Tibial nerve (tissue), 4 donors: Measurements from ENCODE around the gene LPCAT4. TPM values are rescaled to one million over a fixed set of nuclear protein-coding genes. Genes with fewer than 3 reads are reported as not detected.
"Not testable (repeated sequence)": the region's sequence is repeated elsewhere in the genome, so short reads cannot be mapped to it uniquely, and the experiment has no call there.

Experiments used
- DNase-seq, 2 donors: peaks; one replicate each; pipeline ENCODE4 v3.0.0-alpha.2; 2019; ENCODE audit warnings: low spot score in 2 of 2
- H3K27ac ChIP-seq, 4 donors: fragments of 200-600 bp; sonication (generic) in 3 of 4; one replicate each; pipeline ENCODE4 v1.5.1; 2017 to 2019; ENCODE audit warnings: mild to moderate bottlenecking in 1 of 4
- H3K27me3 ChIP-seq, 2 donors: fragments of 200-600 bp; sonication (generic) in 1 of 2; one replicate each; pipeline versions ENCODE4 v1.5.1 to v1.6.0; 2017 to 2019
- H3K36me3 ChIP-seq, 3 donors: fragments of 200-600 bp; sonication (generic); one replicate each; pipeline ENCODE4 v1.5.1; 2018 to 2019
- H3K4me1 ChIP-seq, 4 donors: fragments of 200-600 bp; sonication (generic) in 3 of 4; one replicate each; pipeline ENCODE4 v1.5.1; 2017 to 2019
- H3K4me3 ChIP-seq, 4 donors: fragments of 200-600 bp; sonication (generic) in 3 of 4; one replicate each; pipeline ENCODE4 v1.5.1; 2017 to 2019; ENCODE audit warnings: mild to moderate bottlenecking in 1 of 4, moderate library complexity in 1 of 4
- H3K9me3 ChIP-seq, 4 donors: fragments of 200-600 bp; sonication (generic) in 3 of 4; one replicate each; pipeline ENCODE4 v1.5.1; 2017 to 2019
- EP300 ChIP-seq, 2 donors: sonication (generic); formaldehyde crosslinking; IDR thresholded peaks; one replicate each; pipeline ENCODE4 v1.6.1; 2017; ENCODE audit warnings: antibody characterized with exemption in 2 of 2, mild to moderate bottlenecking in 1 of 2
- POLR2A ChIP-seq, 2 donors: fragments of 450-650 bp; IDR thresholded peaks; one replicate each; pipeline ENCODE4 v1.6.1; 2017; ENCODE audit warnings: antibody characterized with exemption in 2 of 2, mild to moderate bottlenecking in 2 of 2, moderate library complexity in 2 of 2
- WGBS, 2 donors: methylation state at CpG; one replicate each; pipeline ENCODE4 v1.1.5; 2018; 5-methylcytosine and 5-hydroxymethylcytosine counted together
- total RNA-seq, 4 donors: library from RNA; depleted of rRNA; stranded (reverse); fragments of >200 nt; gene quantifications; one replicate each; pipeline ENCODE4 v1.1.0, GENCODE V29; 2016
- TF ChIP-seq, protein P1 (sequence below), 5 experiments: fragments of 200-600 bp in 3 of 5; fragments of 450-650 bp in 2 of 5; sonication (generic) in 3 of 5; IDR thresholded peaks; one replicate each; pipeline ENCODE4 v1.5.1; 2016 to 2019; ENCODE audit warnings: antibody characterized with exemption in 5 of 5, mild to moderate bottlenecking in 3 of 5, moderate library complexity in 2 of 5

Gene LPCAT4
- 10 to 100 TPM; 14.0 to 38.8 (median 31.9) TPM for total RNA-seq

GRCh38 chr15:34367101-34368081 is at the start of gene LPCAT4:
Gene LPCAT4 (minus strand): TSS chr15:34367196. CDS start chr15:34367100, 96 bp downstream.
- Histone ChIP-seq H3K36me3 (peaks cover 0 to 18% (median 0%) of the 10 kb centered on the region in 3 donors), H3K9me3 (no peaks in the 10 kb centered on the region), H3K27ac (peak within 1 kb of the TSS; percentile 94 to 98 (median 98)), H3K4me3 (peak within 1 kb of the TSS; percentile 72 to 92 (median 82)), H3K27me3 (no peaks in the 10 kb centered on the region), H3K4me1 (peaks cover 0 to 26% (median 14%) of the 10 kb centered on the region in 4 donors)
- peak; percentile 77 to 82 for DNase-seq
- WGBS, 2 donors: 0 to 1% methylated on average over 4 to 63 of the region's 80 CpGs
- TF ChIP-seq EP300 (IDR thresholded peaks at IDR 0.05): peak in 1 of 2 donors; percentile 80
- TF ChIP-seq, protein P1, sequence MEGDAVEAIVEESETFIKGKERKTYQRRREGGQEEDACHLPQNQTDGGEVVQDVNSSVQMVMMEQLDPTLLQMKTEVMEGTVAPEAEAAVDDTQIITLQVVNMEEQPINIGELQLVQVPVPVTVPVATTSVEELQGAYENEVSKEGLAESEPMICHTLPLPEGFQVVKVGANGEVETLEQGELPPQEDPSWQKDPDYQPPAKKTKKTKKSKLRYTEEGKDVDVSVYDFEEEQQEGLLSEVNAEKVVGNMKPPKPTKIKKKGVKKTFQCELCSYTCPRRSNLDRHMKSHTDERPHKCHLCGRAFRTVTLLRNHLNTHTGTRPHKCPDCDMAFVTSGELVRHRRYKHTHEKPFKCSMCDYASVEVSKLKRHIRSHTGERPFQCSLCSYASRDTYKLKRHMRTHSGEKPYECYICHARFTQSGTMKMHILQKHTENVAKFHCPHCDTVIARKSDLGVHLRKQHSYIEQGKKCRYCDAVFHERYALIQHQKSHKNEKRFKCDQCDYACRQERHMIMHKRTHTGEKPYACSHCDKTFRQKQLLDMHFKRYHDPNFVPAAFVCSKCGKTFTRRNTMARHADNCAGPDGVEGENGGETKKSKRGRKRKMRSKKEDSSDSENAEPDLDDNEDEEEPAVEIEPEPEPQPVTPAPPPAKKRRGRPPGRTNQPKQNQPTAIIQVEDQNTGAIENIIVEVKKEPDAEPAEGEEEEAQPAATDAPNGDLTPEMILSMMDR (IDR thresholded peaks at IDR 0.05): peak; percentile 95 to 98 (median 96)
- peak; percentile 12 to 71 for TF ChIP-seq POLR2A (IDR thresholded peaks at IDR 0.05)

- not testable (repeated sequence) for H3K36me3 ChIP-seq, H3K4me3 ChIP-seq, H3K4me1 ChIP-seq, H3K9me3 ChIP-seq, DNase-seq, H3K27me3 ChIP-seq, H3K27ac ChIP-seq
- WGBS, 2 donors: no CpG with 5 or more reads among the region's 19 CpGs
Measured at GRCh38 chr15:34409511-34409910, 42.5 kb upstream of the LPCAT4 start.

DNA sequence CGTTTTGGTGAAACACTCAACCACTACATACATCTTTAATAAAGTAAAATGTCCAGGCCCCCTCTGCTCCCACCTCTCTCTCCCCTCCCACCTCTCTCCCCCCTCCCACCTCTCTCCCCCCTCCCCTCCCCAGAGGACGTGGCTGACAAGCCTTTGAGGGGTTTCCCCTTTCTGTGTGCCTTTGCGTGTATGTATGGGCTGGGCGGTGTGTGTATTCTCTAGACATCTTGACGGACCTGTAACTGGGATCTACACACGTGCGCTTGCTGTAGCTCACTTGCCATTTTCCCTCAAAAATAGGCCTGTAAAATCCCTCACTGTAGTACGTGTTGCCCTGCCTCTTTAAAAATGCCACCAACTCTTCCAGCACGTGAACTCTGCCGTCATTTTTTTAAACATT is 42.0 kb upstream of the LPCAT4 start:
- H3K4me3 ChIP-seq, H3K36me3 ChIP-seq, H3K9me3 ChIP-seq, H3K4me1 ChIP-seq, DNase-seq, H3K27me3 ChIP-seq, H3K27ac ChIP-seq: not testable (repeated sequence)
- WGBS, 2 donors: no CpG with 5 or more reads among the region's 10 CpGs

DNA sequence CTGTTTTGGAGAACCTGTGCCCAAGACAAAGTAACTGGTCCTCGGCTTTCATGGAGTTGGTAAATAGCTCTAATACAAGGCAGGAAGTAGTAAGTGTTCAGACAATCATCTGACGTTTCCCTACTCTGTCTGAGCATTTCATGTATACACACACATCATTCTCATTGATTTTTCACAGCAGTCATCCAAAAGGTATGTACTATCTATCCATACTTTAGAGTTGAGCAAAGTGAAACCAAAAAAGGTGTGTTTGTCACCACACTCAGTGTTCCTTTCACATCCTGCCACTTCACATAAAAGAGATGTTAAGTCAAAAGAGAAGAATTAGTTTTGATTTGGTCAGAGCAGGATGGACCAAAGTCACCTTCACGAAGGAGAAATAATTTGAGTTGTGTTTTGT is 36.9 kb upstream of the LPCAT4 start:
- WGBS, 2 donors: no CpG with 5 or more reads among the region's 3 CpGs
- H3K4me1 ChIP-seq, H3K9me3 ChIP-seq, H3K36me3 ChIP-seq, H3K27ac ChIP-seq, H3K4me3 ChIP-seq, DNase-seq, H3K27me3 ChIP-seq: not testable (repeated sequence)

DNA sequence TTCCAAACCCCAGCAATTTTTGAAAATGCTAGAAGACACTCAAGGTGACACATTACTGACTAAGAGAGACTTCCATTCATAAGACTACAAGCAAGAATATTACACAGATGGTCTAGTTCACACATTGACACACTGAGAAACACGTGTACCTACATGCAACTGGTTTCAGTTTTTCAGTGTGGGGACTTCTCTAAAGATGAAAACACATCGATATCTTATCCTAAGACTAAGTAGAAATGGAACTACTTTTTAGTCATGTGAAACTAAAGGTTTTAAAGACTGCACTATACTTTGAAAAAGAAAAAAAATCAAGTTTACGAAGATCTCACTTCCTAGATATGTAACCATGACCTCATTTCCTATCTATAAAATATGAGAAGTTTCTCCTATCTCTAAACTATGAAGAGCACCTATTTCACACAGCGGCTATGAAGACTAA is 36.2 kb upstream of the LPCAT4 start:
- H3K4me3 ChIP-seq, H3K36me3 ChIP-seq, H3K27ac ChIP-seq, H3K9me3 ChIP-seq, DNase-seq, H3K4me1 ChIP-seq, H3K27me3 ChIP-seq: not testable (repeated sequence)
- WGBS, 2 donors: 87 to 97% methylated on average over 2 of the region's 4 CpGs

- H3K9me3 ChIP-seq, H3K4me1 ChIP-seq, H3K27me3 ChIP-seq, H3K36me3 ChIP-seq, H3K27ac ChIP-seq, DNase-seq, H3K4me3 ChIP-seq: not testable (repeated sequence)
- no CpG with 5 or more reads among the region's 6 CpGs for WGBS, 2 donors
Measured at GRCh38 chr15:34397637-34398259, 30.8 kb upstream of the LPCAT4 start.

DNA sequence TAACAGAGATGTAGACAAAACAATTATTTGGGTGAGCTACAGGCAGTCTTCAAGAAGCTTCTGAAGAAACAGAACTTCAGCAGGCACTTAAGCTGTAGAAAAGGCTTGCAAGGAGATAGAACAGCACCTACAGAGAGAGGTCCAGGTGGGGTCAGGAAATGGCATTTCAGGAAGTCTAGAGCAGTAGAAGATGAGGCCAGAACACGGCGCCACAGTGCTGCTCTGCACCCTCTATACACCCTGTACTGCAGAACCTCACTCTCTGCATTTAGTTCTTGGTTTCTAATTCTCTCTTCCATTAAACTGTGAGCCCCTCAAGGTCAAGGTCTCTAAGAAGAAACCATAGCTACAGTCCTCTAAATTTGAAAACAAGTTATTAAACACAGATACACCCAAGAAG is 26.0 kb upstream of the LPCAT4 start:
- H3K27me3 ChIP-seq, H3K27ac ChIP-seq, H3K36me3 ChIP-seq, H3K4me3 ChIP-seq, DNase-seq, H3K9me3 ChIP-seq, H3K4me1 ChIP-seq: not testable (repeated sequence)
- no CpG with 5 or more reads among the region's 2 CpGs for WGBS, 2 donors

DNA sequence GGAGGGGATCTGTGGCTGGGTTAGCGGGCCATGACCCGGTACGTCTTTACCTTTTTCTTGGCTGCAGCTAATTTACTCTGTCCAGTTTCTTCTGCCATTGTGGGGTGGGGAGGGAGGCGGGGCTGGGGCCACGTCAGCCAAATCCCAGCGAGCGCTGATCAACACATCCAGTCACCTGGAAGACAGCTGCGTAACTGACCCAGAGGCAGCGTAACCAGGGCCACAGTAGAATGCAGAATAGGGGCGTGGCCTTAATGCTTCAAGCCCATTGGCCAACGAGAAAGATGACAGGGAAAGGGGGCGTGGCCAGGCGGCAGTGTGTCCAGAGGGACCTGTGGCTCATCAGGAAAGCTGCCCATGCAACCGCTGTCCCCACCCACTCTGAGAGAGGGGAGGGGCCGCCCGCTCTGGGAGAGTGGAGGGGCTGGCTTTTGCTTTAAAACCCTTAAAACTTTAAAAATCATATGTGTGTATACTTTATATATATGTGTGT is 22.6 kb upstream of the LPCAT4 start:
- not testable (repeated sequence) for H3K27me3 ChIP-seq, H3K4me3 ChIP-seq, H3K9me3 ChIP-seq, H3K36me3 ChIP-seq, H3K4me1 ChIP-seq, DNase-seq, H3K27ac ChIP-seq
- no CpG with 5 or more reads among the region's 16 CpGs for WGBS, 2 donors

DNA sequence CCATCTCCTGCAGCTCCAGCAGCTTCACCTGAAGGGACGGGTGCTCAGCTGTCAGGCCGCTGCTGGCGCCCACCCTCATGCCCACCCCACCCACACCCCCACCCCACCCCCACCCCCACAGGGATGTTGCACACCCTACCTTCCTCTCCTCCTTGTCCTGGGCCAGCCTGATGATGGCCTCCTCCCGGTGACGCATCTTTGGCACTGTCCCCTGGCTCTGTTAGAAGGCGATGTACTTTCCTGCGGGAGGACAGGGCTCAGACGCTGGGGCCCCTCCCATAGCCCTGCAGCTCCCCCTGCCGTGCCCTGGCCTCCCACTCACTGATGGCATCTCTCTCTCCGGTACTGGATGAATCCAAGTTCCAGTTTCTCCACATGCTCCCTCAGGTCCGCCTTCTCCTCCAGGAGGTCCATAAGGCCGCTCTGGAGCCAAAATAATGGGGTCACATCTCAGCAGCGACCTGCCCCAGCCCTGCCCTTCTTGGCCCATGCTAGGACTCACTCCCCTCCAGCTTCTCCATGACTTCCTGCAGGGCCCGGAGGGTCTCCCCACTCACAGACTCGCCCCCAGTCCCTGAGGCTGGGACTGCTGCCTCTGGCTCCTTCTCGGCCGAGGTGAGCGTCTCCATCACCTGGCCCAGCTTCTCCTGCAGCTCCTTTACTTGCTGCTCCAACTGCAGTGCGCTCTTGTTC is 15.0 kb upstream of the LPCAT4 start:
- H3K4me1 ChIP-seq, H3K27ac ChIP-seq, H3K27me3 ChIP-seq, H3K9me3 ChIP-seq, H3K4me3 ChIP-seq, H3K36me3 ChIP-seq, DNase-seq: not testable (repeated sequence)
- WGBS, 2 donors: no CpG with 5 or more reads among the region's 19 CpGs

GRCh38 chr15:34380491-34380890 is 13.5 kb upstream of the LPCAT4 start:
- H3K4me3 ChIP-seq, H3K27me3 ChIP-seq, H3K27ac ChIP-seq, H3K4me1 ChIP-seq, H3K9me3 ChIP-seq, H3K36me3 ChIP-seq, DNase-seq: not testable (repeated sequence)
- WGBS, 2 donors: 60 to 78% methylated on average over 4 of the region's 4 CpGs
